ENCODE data around the gene MANSC1.

DNA sequence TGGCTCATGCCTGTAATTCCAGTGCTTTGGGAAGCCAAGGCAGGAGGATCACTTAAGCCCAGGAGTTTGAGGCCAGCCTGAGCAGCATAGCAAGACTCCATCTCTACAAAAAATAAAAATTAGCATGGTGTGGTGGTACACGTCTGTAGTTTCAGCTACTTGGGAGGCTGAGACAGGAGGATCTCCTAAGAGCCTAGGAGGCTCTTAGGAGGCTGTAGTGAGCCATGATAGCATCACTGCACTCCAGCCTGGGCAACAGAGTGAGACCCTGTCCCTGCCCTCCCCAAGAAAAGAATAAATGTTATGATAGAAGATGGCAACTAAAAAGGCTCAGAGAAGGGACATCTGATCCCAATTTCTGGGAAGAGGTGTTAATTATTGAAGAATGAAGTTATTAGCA, 3.2 kb upstream of the MANSC1 start:
- TF ChIP-seq CTCF (conservative IDR thresholded peaks at IDR 0.05 in 1 of 2, IDR thresholded peaks at IDR 0.05 in 1 of 2; ENCODE audit: extremely low read depth in 1 of 2, insufficient read depth in 1 of 2, low read depth in 1 of 2, low read length in 2 of 2) (no peak), EZH2 (IDR thresholded peaks at IDR 0.05; ENCODE audit: borderline replicate concordance, low read length) (no peak)
